OCI-LY7 (cell line): ENCODE data around the gene MIEN1.

Experiments
- EZH2phosphoT487 ChIP-seq: fragments of 200-600 bp; sonication (generic); IDR thresholded peaks from 2 replicates; pipeline ENCODE4 v1.6.1; 2018; ENCODE audit warnings: low read depth, borderline replicate concordance, mild to moderate bottlenecking, mixed run types, antibody characterized with exemption, low read length, moderate library complexity, mixed read lengths
- TF ChIP-seq, protein P1 (sequence below): fragments of 200-600 bp; sonication (generic); conservative IDR thresholded peaks from 2 replicates; pipeline ENCODE4 v1.5.1; 2014; ENCODE audit warnings: mild to moderate bottlenecking, antibody characterized with exemption, low read length, moderate library complexity, mixed read lengths

DNA sequence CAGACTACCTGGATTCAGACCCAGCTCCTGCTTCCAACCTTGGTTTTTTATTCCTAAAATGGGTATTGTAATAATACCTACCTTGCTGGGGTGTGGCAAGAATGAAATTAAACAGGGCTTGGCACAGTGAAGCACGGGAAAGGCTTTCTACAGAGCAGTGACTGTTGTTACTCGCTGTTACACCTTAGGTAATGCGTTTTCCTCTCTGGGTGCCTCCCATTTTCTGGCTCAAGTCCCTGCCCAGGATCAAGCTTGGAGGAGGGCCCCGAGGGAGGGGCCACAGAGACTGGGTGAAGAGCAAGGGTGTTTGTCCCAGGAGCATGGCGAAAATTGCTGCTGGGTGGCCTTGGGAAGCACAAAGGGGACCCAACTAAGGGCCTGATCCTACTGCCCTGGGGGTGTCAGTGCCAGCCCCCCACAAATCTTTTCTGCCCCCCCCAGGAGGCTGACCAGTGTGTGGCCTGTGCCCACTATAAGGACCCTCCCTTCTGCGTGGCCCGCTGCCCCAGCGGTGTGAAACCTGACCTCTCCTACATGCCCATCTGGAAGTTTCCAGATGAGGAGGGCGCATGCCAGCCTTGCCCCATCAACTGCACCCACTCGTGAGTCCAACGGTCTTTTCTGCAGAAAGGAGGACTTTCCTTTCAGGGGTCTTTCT is 13.3 kb downstream of the MIEN1 start:
- TF ChIP-seq, protein P1, sequence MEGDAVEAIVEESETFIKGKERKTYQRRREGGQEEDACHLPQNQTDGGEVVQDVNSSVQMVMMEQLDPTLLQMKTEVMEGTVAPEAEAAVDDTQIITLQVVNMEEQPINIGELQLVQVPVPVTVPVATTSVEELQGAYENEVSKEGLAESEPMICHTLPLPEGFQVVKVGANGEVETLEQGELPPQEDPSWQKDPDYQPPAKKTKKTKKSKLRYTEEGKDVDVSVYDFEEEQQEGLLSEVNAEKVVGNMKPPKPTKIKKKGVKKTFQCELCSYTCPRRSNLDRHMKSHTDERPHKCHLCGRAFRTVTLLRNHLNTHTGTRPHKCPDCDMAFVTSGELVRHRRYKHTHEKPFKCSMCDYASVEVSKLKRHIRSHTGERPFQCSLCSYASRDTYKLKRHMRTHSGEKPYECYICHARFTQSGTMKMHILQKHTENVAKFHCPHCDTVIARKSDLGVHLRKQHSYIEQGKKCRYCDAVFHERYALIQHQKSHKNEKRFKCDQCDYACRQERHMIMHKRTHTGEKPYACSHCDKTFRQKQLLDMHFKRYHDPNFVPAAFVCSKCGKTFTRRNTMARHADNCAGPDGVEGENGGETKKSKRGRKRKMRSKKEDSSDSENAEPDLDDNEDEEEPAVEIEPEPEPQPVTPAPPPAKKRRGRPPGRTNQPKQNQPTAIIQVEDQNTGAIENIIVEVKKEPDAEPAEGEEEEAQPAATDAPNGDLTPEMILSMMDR: no peak
- TF ChIP-seq EZH2phosphoT487: no peak
